HFF-Myc (cell line): Measurements from ENCODE around the gene DDX10.
A peak's percentile ranks its signal among the peaks of the same experiment; 100 is the strongest.
"Not testable (repeated sequence)": the region's sequence is repeated elsewhere in the genome, so short reads cannot be mapped to it uniquely, and the experiment has no call there.

Source experiments
- DNase-seq: peaks from one replicate; pipeline ENCODE4 v3.0.0-alpha.2; 2011; ENCODE audit warnings: low read depth; ENCODE audit errors: extremely low read depth
- H3K4me3 ChIP-seq: replicated peaks from 2 replicates; pipeline ENCODE4 v1.5.1; 2011; ENCODE audit warnings: low read depth, mild to moderate bottlenecking, control low read depth, low read length
- TF ChIP-seq, protein P1 (sequence below): IDR thresholded peaks from 2 replicates; pipeline ENCODE4 v1.5.1; 2012; ENCODE audit warnings: mild to moderate bottlenecking, low read depth, low read length, control low read depth; ENCODE audit errors: missing control alignments

Gene DDX10

DNA sequence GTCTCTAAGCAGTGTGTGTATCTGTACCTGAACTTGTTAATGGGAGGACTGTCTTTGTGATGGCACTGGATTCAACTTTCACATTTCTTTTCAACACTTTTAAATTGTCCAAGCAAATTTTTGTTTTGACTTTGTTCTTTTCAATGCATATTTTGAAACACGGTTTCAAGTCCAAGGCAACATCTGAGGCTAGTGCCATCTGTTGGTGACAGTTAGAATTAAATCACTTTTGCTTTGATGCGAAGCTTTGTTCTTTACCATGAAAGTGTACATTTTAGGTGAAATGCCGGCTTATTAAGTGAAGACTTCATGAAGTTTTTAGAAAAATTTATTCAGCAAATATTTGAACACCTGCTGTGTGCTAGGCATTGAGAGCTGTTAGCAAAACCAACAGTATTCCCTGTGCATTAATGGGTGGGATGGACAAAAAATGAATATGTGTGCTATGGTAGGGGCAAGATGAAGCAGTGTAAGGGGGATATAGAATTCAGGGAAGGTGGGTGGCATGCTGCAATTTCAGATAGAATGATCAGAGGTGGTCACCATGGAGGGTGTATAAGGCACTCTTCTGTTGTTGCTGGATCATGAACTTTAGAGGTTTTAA is 70.2 kb downstream of the DDX10 start:
- H3K4me3 ChIP-seq, result no peak overlapping the region
- TF ChIP-seq, protein P1, sequence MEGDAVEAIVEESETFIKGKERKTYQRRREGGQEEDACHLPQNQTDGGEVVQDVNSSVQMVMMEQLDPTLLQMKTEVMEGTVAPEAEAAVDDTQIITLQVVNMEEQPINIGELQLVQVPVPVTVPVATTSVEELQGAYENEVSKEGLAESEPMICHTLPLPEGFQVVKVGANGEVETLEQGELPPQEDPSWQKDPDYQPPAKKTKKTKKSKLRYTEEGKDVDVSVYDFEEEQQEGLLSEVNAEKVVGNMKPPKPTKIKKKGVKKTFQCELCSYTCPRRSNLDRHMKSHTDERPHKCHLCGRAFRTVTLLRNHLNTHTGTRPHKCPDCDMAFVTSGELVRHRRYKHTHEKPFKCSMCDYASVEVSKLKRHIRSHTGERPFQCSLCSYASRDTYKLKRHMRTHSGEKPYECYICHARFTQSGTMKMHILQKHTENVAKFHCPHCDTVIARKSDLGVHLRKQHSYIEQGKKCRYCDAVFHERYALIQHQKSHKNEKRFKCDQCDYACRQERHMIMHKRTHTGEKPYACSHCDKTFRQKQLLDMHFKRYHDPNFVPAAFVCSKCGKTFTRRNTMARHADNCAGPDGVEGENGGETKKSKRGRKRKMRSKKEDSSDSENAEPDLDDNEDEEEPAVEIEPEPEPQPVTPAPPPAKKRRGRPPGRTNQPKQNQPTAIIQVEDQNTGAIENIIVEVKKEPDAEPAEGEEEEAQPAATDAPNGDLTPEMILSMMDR, result peak; percentile 40
- DNase-seq, result no peak

DNA sequence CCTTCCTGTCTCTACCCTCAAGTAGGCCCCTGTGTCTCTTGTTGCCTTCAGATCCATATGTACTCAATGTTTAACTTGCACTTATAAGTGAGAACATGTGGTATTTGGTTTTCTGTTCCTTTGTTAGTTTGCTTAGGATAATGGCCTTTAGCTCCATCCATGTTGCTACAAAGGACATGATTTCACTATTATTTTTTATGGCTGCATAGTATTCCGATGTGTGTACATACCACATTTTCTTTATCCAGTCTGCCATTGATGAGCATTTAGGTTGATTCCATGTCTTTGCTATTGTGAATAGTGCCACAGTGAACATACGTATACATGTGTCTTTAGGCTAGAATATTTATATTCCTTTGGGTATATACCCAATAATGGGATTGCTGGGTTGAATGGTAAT is 75.3 kb downstream of the DDX10 start:
- not testable (repeated sequence) for DNase-seq, H3K4me3 ChIP-seq

DNA sequence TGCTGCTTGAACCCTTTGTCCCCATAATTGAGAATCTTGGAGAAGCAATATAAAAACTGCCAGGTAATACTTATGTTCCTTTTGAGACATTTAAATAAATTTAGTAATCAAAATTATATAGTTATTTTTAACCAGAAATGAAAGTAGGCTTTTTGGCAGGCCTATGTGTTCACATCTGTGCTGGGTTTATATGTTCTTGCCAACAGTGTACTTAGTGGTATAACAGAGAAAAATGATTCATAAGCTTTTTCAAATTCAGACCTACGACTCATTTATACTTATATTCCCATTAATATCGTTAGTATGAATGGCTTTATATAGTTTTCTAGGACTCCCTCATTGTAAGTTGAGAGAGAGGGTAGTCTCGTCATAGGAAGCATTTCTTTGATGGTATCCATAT is 79.0 kb downstream of the DDX10 start:
- DNase-seq, result no peak
- TF ChIP-seq, protein P1, result no peak
- no peak overlapping the region for H3K4me3 ChIP-seq

DNA sequence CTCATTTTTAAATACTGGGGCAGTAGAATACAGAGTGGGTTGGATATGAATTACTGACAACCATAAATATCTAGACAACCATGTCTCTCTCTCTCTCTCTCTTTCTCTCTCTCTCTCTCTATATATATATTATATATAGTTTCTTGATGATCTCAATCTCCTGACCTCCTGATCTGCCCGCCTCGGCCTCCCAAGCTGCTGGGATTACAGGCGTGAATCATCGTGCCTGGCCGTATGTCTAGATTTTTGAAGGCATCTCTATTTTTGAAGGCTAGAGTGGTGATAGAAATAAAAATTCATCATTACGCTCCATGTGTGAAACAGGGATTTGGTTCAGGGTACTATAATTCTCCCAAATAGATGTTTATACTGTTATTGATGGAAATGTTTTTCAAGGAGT is 84.1 kb downstream of the DDX10 start:
- TF ChIP-seq, protein P1, result no peak
- H3K4me3 ChIP-seq, result no peak overlapping the region
- DNase-seq, result no peak

DNA sequence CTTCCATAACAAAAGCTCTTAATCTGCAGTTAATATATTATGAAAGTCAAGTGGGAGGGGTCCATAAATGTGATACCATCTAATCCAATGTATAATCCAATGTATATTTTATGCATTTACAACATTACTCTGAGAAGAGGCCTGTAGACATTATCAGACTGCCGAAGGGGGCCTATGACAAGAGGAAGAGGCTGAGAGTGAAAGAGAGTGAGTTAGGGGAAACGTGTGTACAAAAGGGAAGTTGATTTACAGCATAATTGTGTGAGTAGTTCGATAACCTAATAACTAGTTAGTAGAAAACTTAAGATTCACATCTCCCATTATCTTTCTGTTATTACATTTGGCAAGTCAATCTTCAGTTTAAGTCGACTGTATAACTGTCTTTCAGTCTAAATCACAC is 86.6 kb downstream of the DDX10 start:
- H3K4me3 ChIP-seq, result no peak overlapping the region
- TF ChIP-seq, protein P1, result no peak
- DNase-seq, result no peak

DNA sequence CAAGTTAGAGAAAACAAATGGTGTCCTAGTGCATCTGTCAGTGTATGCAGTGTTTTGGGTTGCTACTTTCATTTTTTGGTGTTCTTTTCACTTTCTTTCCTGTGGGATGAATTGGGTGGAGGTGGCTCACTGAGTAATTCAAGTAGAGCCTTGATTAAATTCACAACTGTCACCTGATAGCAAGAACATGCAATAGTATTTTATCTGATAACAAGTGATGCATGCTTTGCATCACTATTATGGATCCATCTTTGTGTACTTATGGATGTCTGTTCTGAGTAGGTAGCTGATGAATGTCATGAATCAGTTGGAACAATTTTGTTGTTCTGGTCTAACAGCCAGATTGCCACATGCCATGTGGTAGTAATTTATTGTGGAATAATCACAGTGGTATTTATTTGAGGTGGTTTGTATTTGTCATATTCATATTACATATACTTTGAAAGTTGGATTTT is 87.5 kb downstream of the DDX10 start:
- TF ChIP-seq, protein P1, result no peak
- no peak overlapping the region for H3K4me3 ChIP-seq
- no peak for DNase-seq

DNA sequence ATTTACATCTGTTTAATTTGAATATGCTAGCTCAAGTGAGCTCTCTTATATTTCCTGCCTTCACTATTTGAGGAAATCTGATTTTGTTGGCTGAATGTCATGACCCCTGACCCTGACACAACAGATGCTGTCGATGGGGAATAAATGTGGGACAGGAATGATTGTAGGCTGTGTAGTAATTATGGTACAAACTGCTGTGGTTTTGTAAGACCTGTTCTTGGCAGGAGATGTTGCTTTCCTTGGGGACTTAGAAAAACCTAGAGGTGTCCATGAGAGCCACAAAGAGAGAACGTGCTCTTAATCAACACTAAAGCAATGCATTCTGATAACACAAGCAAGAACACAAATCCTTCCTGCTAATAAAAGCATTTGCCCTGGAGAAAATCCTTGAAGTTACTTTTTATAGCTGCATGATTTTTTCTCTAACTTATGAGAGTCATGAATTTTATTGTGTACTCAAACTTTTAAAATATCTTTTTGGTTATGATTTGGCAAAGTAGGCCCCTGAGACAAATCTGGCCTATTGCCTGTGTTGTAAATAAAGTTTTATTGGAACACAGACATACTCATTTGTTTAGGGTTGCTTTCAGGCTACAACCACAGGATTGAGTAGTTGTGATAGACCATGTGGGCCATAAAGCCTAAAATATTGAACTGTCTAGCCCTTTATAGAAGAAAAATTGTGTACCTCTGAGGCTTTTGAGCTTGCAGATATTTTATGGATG is 90.2 kb downstream of the DDX10 start:
- TF ChIP-seq, protein P1, result no peak
- no peak overlapping the region for H3K4me3 ChIP-seq
- DNase-seq, result no peak
